GM12873 (cell line): ENCODE data around the gene CAPZB.

Experiments
- CTCF ChIP-seq: IDR thresholded peaks from 2 replicates; pipeline ENCODE4 v1.5.1; 2012; ENCODE audit warnings: low read depth, mild to moderate bottlenecking, moderate library complexity, low read length, control low read depth; ENCODE audit not compliant: insufficient read depth; ENCODE audit errors: missing control alignments

Gene CAPZB

GRCh38 chr1:19365721-19366120, 119.6 kb downstream of the CAPZB start:
- TF ChIP-seq CTCF = no peak

- TF ChIP-seq CTCF = no peak
Measured at GRCh38 chr1:19363536-19364152, 121.7 kb downstream of the CAPZB start.

- no peak for TF ChIP-seq CTCF
Measured at GRCh38 chr1:19361611-19362147, 123.7 kb downstream of the CAPZB start.

- TF ChIP-seq CTCF = no peak
Measured at GRCh38 chr1:19360843-19361610, 124.3 kb downstream of the CAPZB start.

GRCh38 chr1:19360432-19360831, 124.9 kb downstream of the CAPZB start:
- TF ChIP-seq CTCF = no peak

- TF ChIP-seq CTCF = no peak
Measured at GRCh38 chr1:19360016-19360415, 125.3 kb downstream of the CAPZB start.

GRCh38 chr1:19359357-19359756, 126.0 kb downstream of the CAPZB start:
- no peak for TF ChIP-seq CTCF
